GM12891 (cell line): ENCODE data around the gene BABAM2.
"Not testable (repeated sequence)": the region's sequence is repeated elsewhere in the genome, so short reads cannot be mapped to it uniquely, and the experiment has no call there.

ENCODE experiments used
- DNase-seq: peaks from one replicate; pipeline ENCODE4 v3.0.0; 2011; ENCODE audit warnings: low spot score; ENCODE audit not compliant: insufficient read length
- FAIRE-seq: peaks from 2 replicates; lab custom pipeline; 2011; peaks lifted over from hg19 to GRCh38; lab: Jason Lieb, UNC
- PAX5 ChIP-seq: IDR thresholded peaks from 2 replicates; pipeline ENCODE4 v1.6.1; 2011; ENCODE audit warnings: low read length, moderate library complexity, mild to moderate bottlenecking; ENCODE audit not compliant: insufficient read depth, severe bottlenecking
- POLR2A ChIP-seq: IDR thresholded peaks from 2 replicates; pipeline ENCODE4 v1.6.1; 2011; ENCODE audit warnings: low read depth, low read length, control low read depth
- POLR2AphosphoS5 ChIP-seq: IDR thresholded peaks from 2 replicates; pipeline ENCODE4 v1.6.1; 2011; ENCODE audit warnings: low read depth, low read length, control low read depth
- POU2F2 ChIP-seq: IDR thresholded peaks from 2 replicates; pipeline ENCODE4 v1.6.1; 2011; ENCODE audit warnings: low read depth, mild to moderate bottlenecking, control low read depth, low read length, moderate library complexity
- SPI1 ChIP-seq: IDR thresholded peaks from 2 replicates; pipeline ENCODE4 v1.6.1; 2011; ENCODE audit warnings: low read depth, low read length, control low read depth
- TAF1 ChIP-seq: IDR thresholded peaks from 2 replicates; pipeline ENCODE4 v1.6.1; 2011; ENCODE audit warnings: low read depth, low read length, control low read depth

The BABAM2 gene

DNA sequence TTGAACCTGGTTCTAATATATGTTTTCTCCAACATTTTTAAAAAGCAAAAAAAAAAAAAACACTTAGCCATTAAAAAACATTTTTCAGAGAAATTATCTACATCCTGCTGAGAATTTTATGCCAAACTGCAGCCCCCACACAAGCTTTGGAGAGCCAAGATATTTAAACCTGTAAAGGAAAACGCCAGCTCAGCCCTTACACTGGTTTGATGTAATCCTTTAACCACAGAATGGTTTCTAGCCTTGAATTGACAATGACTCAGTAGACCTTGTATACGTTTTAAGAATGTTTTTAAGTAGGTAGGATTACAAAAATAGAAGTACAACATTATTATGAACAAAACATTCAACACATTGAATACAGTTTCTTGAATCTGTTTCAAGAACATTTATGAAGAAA lies 113.6 kb downstream of the BABAM2 start:
- TF ChIP-seq POU2F2, result no peak
- TF ChIP-seq PAX5, result no peak
- no peak for TF ChIP-seq POLR2AphosphoS5
- TF ChIP-seq TAF1, result no peak
- TF ChIP-seq SPI1, result no peak
- TF ChIP-seq POLR2A, result no peak
- DNase-seq, result no peak
- no peak for FAIRE-seq

DNA sequence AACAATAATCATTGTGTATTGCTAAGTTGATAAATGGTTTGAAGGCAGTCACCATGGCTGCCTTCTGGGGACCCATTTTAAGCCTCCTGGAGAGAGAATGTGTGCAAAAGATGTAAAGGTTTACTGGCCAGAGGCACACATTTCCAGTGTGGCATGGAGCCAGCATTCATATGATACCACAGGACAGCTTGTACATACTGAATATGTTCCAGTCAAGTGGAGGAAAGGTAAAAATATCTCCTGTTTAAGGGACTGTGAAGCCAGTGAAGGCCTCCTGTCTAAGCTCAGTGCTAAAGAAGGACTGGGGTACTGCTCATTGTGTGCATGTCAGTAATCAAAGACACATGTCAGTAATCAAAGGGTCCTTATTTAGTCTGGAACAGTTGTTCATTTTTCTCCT lies 119.2 kb downstream of the BABAM2 start:
- TF ChIP-seq PAX5, result no peak
- no peak for TF ChIP-seq POLR2A
- TF ChIP-seq TAF1, result no peak
- TF ChIP-seq POU2F2, result no peak
- TF ChIP-seq POLR2AphosphoS5, result no peak
- no peak for TF ChIP-seq SPI1
- FAIRE-seq (no peak), DNase-seq (no peak)

DNA sequence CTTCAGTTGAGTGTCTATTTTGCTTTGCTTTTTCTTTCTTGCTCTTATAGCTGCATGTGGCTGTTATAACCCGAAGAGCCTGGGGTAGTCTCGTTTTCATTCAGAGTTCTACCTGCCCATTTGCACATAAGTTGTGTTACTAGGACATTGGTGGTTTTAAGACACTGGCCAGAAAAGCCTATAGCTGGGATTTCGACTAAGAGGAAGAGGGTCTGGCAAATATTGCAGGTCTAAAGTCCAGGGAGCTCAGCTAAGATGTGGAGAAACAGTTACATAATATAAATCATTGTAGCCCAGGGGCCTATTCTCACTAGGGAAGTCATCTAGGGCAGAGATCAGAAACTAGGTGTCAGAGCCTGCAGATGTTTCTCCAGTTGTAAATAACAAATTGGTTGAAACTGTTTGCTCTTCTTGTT lies 120.8 kb downstream of the BABAM2 start:
- TF ChIP-seq POU2F2 (no peak), PAX5 (no peak), TAF1 (no peak), POLR2AphosphoS5 (no peak), SPI1 (no peak), POLR2A (no peak)
- DNase-seq (no peak), FAIRE-seq (no peak)

DNA sequence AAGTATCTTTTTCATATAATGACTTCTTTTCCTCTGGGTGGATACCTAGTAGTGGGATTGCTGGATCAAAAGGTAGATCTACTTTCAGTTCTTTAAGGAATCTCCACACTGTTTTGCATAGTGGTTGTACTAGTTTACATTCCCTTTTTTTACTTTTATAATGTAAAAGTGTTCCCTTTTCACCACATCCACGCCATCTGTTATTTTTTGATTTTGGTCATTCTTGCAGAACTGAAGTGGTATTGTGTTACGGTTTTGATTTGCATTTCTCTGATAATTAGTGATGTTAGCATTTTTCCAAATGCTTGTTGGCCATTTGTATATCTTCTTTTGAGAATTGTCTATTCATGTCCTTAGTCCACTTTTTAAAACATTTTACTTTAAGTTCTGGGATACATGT lies 127.9 kb downstream of the BABAM2 start:
- FAIRE-seq, DNase-seq: not testable (repeated sequence)

DNA sequence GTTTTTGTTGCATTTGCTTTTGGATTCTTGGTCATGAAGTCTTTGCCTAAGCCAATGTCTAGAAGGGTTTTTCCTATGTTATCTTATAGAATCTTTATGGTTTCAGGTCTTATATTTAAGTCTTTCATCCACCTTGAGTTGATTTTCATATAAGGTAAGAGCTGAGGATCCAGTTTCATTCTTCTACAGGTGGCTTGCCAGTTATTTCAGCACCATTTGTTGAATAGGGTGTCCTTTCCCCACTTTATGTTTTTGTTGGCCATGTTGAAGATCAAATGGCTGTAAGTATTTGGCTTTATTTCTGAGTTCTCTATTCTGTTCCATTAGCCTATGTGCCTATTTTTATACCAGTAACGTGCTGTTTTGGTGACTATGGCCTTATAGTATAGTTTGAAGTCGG lies 129.0 kb downstream of the BABAM2 start:
- not testable (repeated sequence) for FAIRE-seq

DNA sequence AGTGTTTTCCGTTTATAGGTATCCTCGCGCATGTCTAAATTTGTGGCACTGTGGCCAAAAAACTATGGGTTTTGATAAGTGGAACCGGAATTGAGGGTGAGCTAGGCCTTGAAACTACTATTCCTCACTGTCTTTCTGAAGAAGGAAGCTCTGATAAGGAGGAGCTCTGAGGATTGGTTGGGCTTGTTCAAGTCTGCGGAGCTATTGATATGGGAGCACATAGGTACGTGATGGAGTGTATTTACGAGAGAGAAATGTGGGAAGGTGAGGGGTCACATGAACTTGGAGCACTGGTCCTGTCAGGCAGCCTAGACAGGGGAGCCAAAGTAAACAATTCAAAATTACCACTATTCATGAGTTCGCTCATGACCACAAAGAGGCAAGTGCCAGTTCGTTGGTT lies 131.4 kb downstream of the BABAM2 start:
- DNase-seq, result no peak
- no peak for TF ChIP-seq PAX5
- TF ChIP-seq POLR2A, result no peak
- no peak for TF ChIP-seq TAF1
- TF ChIP-seq SPI1, result no peak
- TF ChIP-seq POLR2AphosphoS5, result no peak
- no peak for TF ChIP-seq POU2F2
- no peak for FAIRE-seq

More for the DNA sequence above, 129.0 kb downstream of the BABAM2 start:
- DNase-seq, result not testable (repeated sequence)

DNA sequence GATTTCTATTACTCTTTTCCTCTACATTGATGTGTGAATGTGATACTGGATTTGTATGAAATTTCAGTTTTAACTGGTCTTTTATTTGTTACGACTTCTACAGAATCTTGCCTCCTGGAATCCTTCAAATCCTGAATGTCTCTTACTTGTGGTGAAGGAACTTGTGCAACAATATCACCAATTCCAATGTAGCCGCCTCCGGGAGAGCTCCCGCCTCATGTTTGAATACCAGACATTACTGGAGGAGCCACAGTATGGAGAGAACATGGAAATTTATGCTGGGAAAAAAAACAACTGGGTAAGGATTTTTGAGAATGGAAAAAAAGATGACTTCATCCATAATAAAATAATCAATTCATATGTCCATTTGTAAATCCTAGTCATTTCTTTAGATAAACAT lies 134.6 kb downstream of the BABAM2 start:
- DNase-seq (no peak), FAIRE-seq (no peak)
- TF ChIP-seq POLR2A (no peak), PAX5 (no peak), POLR2AphosphoS5 (no peak), POU2F2 (no peak)

DNA sequence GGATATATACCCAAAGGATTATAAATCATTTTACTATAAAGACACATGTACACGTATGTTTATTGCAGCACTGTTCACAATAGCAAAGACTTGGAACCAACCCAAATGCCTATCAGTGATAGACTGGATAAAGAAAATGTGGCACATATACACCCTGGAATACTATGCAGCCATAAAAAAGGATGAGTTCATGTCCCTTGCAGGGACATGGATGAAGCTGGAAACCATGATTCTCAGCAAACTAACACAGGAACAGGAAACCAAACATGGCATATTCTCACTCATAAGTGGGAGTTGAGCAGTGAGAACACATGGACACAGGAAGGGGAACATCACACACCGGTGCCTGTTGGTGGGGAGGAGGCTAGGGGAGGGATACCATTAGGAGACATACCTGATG lies 135.7 kb downstream of the BABAM2 start:
- not testable (repeated sequence) for FAIRE-seq, DNase-seq

DNA sequence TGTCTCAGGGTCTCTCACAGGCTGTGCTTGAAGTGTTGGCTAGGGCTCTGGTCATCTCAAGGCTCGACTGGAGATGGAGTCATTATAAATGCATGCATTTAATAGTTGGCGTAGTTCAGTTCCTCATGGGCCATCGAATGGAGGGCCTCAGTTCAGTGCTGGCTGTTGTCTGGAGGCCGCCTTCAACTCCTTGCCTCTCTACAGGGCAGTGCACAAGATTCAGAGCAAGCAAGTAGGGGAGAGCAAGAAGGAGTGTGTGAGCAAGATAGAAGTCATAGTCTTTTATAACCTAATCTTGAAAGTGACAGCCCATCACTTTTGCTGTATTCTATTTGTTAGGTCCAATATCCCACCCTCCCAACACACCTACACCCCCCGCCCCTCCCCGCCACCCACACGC lies 137.5 kb downstream of the BABAM2 start:
- TF ChIP-seq POU2F2 (no peak), PAX5 (no peak), TAF1 (no peak), POLR2A (no peak), POLR2AphosphoS5 (no peak), SPI1 (no peak)
- DNase-seq (no peak), FAIRE-seq (no peak)

DNA sequence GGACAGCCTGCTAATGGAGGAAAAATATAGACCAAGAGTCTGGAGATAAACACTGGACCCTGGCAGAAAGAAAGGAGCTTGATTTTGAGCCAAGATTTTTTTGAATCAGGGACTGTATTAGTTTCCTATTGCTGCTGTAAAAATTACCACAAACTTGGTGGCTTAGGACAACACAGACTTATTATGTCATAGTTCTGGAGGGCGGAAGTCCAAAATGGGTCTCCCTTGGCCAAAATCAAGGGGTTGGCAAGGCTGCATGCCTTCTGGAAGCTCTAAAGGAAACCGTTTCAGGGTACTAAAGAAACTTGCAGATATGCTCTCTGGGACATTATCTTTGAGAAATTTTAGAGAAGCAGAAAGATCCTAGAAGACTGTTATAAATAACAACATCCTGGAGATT lies 140.1 kb downstream of the BABAM2 start:
- DNase-seq, result no peak
- TF ChIP-seq POLR2A (no peak), SPI1 (no peak), TAF1 (no peak), PAX5 (no peak), POLR2AphosphoS5 (no peak), POU2F2 (no peak)
- no peak for FAIRE-seq

DNA sequence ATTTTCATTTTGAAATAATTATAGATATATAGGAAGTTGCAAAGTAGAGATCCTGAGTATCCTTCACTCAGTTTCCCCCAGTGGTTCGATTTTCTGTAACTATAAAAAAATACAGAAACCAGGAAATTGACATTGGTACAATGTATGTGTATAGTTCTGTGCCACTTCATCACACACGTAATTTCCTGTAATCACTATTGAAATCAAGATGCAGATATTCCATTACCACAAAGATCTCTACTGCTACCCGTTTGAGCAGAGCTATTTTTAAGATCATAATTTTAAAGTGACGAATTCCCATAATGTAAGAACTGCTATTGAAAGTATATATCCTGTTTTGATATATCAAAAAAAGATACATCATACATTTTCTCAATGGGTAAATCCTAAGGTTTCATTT lies 142.3 kb downstream of the BABAM2 start:
- FAIRE-seq, result no peak
- DNase-seq, result no peak
- TF ChIP-seq SPI1 (no peak), POLR2A (no peak), PAX5 (no peak), POU2F2 (no peak), POLR2AphosphoS5 (no peak), TAF1 (no peak)

DNA sequence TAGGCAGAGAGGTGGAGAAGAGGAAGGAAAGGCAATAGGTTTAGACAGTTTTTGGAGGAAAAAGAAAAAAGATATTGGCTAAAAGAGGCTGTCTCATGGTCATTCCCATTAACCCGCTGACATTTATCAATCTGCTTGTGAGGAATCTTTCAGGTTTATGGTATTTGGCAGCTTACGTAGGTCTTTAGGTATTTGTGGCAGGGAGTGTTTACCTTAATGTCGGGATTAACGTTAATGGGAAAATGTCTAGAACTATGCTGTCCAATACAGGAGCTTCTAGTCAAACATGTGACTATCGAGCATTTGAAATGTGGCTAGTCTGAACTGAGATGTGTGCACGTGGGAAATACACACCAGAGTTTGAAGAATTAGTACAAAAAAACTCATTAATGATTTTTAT lies 144.2 kb downstream of the BABAM2 start:
- TF ChIP-seq POLR2AphosphoS5 (no peak), TAF1 (no peak), PAX5 (no peak), POLR2A (no peak), SPI1 (no peak), POU2F2 (no peak)
- DNase-seq (no peak), FAIRE-seq (no peak)
